ENCODE data around the gene ATP5MG.

The ATP5MG gene

GRCh38 chr11:118366287-118366686 lies 35.1 kb upstream of the ATP5MG start:
- no peaks in the 10 kb centered on the region for H3K27me3 ChIP-seq
- no peak for TF ChIP-seq CTCF (IDR thresholded peaks at IDR 0.05; ENCODE audit: low read depth, low read length)
- H3K36me3 ChIP-seq: peaks cover 43% of the 10 kb centered on the region

GRCh38 chr11:118370774-118371173 lies 30.6 kb upstream of the ATP5MG start:
- no peaks in the 10 kb centered on the region for H3K9me3 ChIP-seq
- no peak for TF ChIP-seq CTCF (IDR thresholded peaks at IDR 0.05; ENCODE audit: low read depth, low read length)
- H3K4me1 ChIP-seq: no peaks in the 10 kb centered on the region
- peaks cover 70% of the 10 kb centered on the region for H3K36me3 ChIP-seq
- no peak for DNase-seq
- H3K27me3 ChIP-seq: no peaks in the 10 kb centered on the region
- H3K4me3 ChIP-seq (ENCODE audit: low read depth, low read length): no peak overlapping the region

More at GRCh38 chr11:118366287-118366686, 35.1 kb upstream of the ATP5MG start:
- Histone ChIP-seq H3K4me3 (ENCODE audit: low read depth, low read length) (no peak overlapping the region), H3K4me1 (no peaks in the 10 kb centered on the region), H3K9me3 (no peaks in the 10 kb centered on the region)
- no peak for DNase-seq

- Histone ChIP-seq H3K36me3 (peaks cover 67% of the 10 kb centered on the region), H3K4me3 (ENCODE audit: low read depth, low read length) (no peak overlapping the region), H3K27me3 (no peaks in the 10 kb centered on the region), H3K9me3 (no peaks in the 10 kb centered on the region), H3K4me1 (no peaks in the 10 kb centered on the region)
- DNase-seq: no peak
- TF ChIP-seq CTCF (IDR thresholded peaks at IDR 0.05; ENCODE audit: low read depth, low read length): no peak
Measured at GRCh38 chr11:118373263-118373662, 28.1 kb upstream of the ATP5MG start.

- H3K4me1 ChIP-seq: no peaks in the 10 kb centered on the region
- TF ChIP-seq CTCF (IDR thresholded peaks at IDR 0.05; ENCODE audit: low read depth, low read length): no peak
- no peaks in the 10 kb centered on the region for H3K9me3 ChIP-seq
- no peak overlapping the region for H3K4me3 ChIP-seq (ENCODE audit: low read depth, low read length)
- no peaks in the 10 kb centered on the region for H3K27me3 ChIP-seq
- peaks cover 67% of the 10 kb centered on the region for H3K36me3 ChIP-seq
- no peak for DNase-seq
Measured at GRCh38 chr11:118373871-118374270, 27.5 kb upstream of the ATP5MG start.

GRCh38 chr11:118374729-118375128 lies 26.7 kb upstream of the ATP5MG start:
- no peaks in the 10 kb centered on the region for H3K4me1 ChIP-seq
- no peaks in the 10 kb centered on the region for H3K27me3 ChIP-seq
- no peak for TF ChIP-seq CTCF (IDR thresholded peaks at IDR 0.05; ENCODE audit: low read depth, low read length)
- H3K4me3 ChIP-seq (ENCODE audit: low read depth, low read length): no peak overlapping the region
- peaks cover 64% of the 10 kb centered on the region for H3K36me3 ChIP-seq
- no peak for DNase-seq
- H3K9me3 ChIP-seq: no peaks in the 10 kb centered on the region

GRCh38 chr11:118375978-118376377 lies 25.4 kb upstream of the ATP5MG start:
- peaks cover 58% of the 10 kb centered on the region for H3K36me3 ChIP-seq
- no peak for DNase-seq
- H3K9me3 ChIP-seq: no peaks in the 10 kb centered on the region
- H3K27me3 ChIP-seq: no peaks in the 10 kb centered on the region
- no peaks in the 10 kb centered on the region for H3K4me1 ChIP-seq
- H3K4me3 ChIP-seq (ENCODE audit: low read depth, low read length): no peak overlapping the region
- no peak for TF ChIP-seq CTCF (IDR thresholded peaks at IDR 0.05; ENCODE audit: low read depth, low read length)

All from BE2C (cell line).